CD14-positive monocyte (primary cell): ENCODE data around the gene UGT2A1. TPM values are rescaled to one million over a fixed set of nuclear protein-coding genes. Genes with fewer than 3 reads are reported as not detected.

Source experiments
- DNase-seq, 3 donors: peaks; one replicate each; pipeline ENCODE4 v3.0.0-alpha.2; 2011 to 2022
- H2AFZ ChIP-seq: 2 replicates; pipeline ENCODE4 v1.6.0; 2012; ENCODE audit warnings: mild to moderate bottlenecking, low read depth, low read length, inconsistent platforms; ENCODE audit not compliant: insufficient read depth, poor library complexity, severe bottlenecking
- H3K27ac ChIP-seq, 2 donors: 1 replicate in 1 of 2; 2 replicates in 1 of 2; pipeline ENCODE4 v1.5.1; 2012 to 2013; ENCODE audit warnings: low read length in 2 of 2, control low read depth in 1 of 2, inconsistent platforms in 1 of 2, low read depth in 1 of 2, mild to moderate bottlenecking in 1 of 2
- H3K27me3 ChIP-seq, 2 donors: one replicate each; pipeline versions ENCODE4 v1.6.0 to v1.6.1; 2011 to 2013; ENCODE audit warnings: low read length in 2 of 2; ENCODE audit not compliant: control insufficient read depth in 2 of 2, insufficient read depth in 2 of 2
- H3K36me3 ChIP-seq, 2 donors: replicated peaks in 1 of 2; 1 replicate in 1 of 2; 2 replicates in 1 of 2; pipeline versions ENCODE4 v1.5.1 to v1.6.1; 2012 to 2013; ENCODE audit warnings: low read length in 2 of 2, control low read depth in 1 of 2, inconsistent platforms in 1 of 2, mild to moderate bottlenecking in 1 of 2; ENCODE audit not compliant: insufficient read depth in 2 of 2, control insufficient read depth in 1 of 2
- H3K4me1 ChIP-seq, 2 donors: 1 replicate in 1 of 2; 2 replicates in 1 of 2; pipeline versions ENCODE4 v1.5.1 to v1.6.1; 2012 to 2013; ENCODE audit warnings: low read length in 2 of 2, control low read depth in 1 of 2, inconsistent platforms in 1 of 2, mild to moderate bottlenecking in 1 of 2, moderate library complexity in 1 of 2; ENCODE audit not compliant: insufficient read depth in 2 of 2, control insufficient read depth in 1 of 2
- H3K4me2 ChIP-seq: replicated peaks from 2 replicates; pipeline ENCODE3; 2012; ENCODE audit warnings: low read length, moderate library complexity, mild to moderate bottlenecking; ENCODE audit not compliant: poor library complexity, severe bottlenecking; ENCODE audit errors: extremely low read depth
- H3K4me3 ChIP-seq, 3 experiments: fragments of 200-600 bp in 1 of 3; sonication (generic) in 1 of 3; replicated peaks in 1 of 3; 1 replicate in 2 of 3; 2 replicates in 1 of 3; pipeline ENCODE4 v1.5.1; 2011 to 2013; ENCODE audit warnings: low read length in 3 of 3, mild to moderate bottlenecking in 3 of 3, control low read depth in 2 of 3, low read depth in 2 of 3, inconsistent platforms in 1 of 3, moderate library complexity in 1 of 3
- H3K79me2 ChIP-seq: 2 replicates; pipeline ENCODE4 v1.6.0; 2012; ENCODE audit warnings: mild to moderate bottlenecking, control low read depth, inconsistent platforms, low read length, moderate library complexity; ENCODE audit not compliant: insufficient read depth
- H3K9ac ChIP-seq: 2 replicates; pipeline ENCODE4 v1.6.0; 2017; ENCODE audit warnings: low read length, mild to moderate bottlenecking; ENCODE audit not compliant: insufficient read depth, poor library complexity, severe bottlenecking
- H3K9me3 ChIP-seq, 2 donors: replicated peaks in 1 of 2; 1 replicate in 1 of 2; 2 replicates in 1 of 2; pipeline versions ENCODE4 v1.5.1 to v1.6.1; 2012 to 2013; ENCODE audit warnings: low read length in 2 of 2, control low read depth in 1 of 2; ENCODE audit not compliant: control insufficient read depth in 1 of 2, insufficient read depth in 1 of 2
- H4K20me1 ChIP-seq: 2 replicates; pipeline ENCODE4 v1.6.0; 2012; ENCODE audit warnings: mild to moderate bottlenecking, low read length, control low read depth, moderate library complexity; ENCODE audit not compliant: insufficient read depth
- H3K27ac Mint-ChIP-seq, 7 donors: one replicate each; pipeline ENCODE4 v1.8.0; 2020; ENCODE audit warnings: mild to moderate bottlenecking in 7 of 7, mixed read lengths in 7 of 7, moderate library complexity in 6 of 7, inconsistent platforms in 2 of 7
- H3K27me3 Mint-ChIP-seq, 3 donors: one replicate each; pipeline ENCODE4 v1.8.0; 2021 to 2022; ENCODE audit warnings: low read depth in 3 of 3, mild to moderate bottlenecking in 3 of 3, mixed read lengths in 3 of 3, moderate library complexity in 3 of 3, inconsistent platforms in 1 of 3
- H3K36me3 Mint-ChIP-seq, 2 donors: one replicate each; pipeline ENCODE4 v1.8.0; 2020; ENCODE audit warnings: mixed read lengths in 2 of 2, inconsistent platforms in 1 of 2, mild to moderate bottlenecking in 1 of 2
- H3K4me1 Mint-ChIP-seq: one replicate; pipeline ENCODE4 v1.8.0; 2020; ENCODE audit warnings: mild to moderate bottlenecking, mixed read lengths
- H3K4me3 Mint-ChIP-seq, 2 donors: one replicate each; pipeline ENCODE4 v1.8.0; 2020; ENCODE audit warnings: mild to moderate bottlenecking in 2 of 2, mixed read lengths in 2 of 2, moderate library complexity in 1 of 2
- H3K9me3 Mint-ChIP-seq, 7 donors: one replicate each; pipeline ENCODE4 v1.8.0; 2020 to 2022; ENCODE audit warnings: mixed read lengths in 7 of 7, mild to moderate bottlenecking in 6 of 7, moderate library complexity in 6 of 7, inconsistent platforms in 2 of 7
- CTCF ChIP-seq: fragments of 200-600 bp; IDR thresholded peaks from one replicate; pipeline ENCODE4 v1.8.0; 2022; ENCODE audit warnings: antibody characterized with exemption, mild to moderate bottlenecking
- WGBS: methylation state at CpG from one replicate; pipeline ENCODE4 v1.1.5; 2013; ENCODE audit warnings: missing lambda C conversion rate; ENCODE audit not compliant: insufficient coverage; 5-methylcytosine and 5-hydroxymethylcytosine counted together
- intact Hi-C, 2 donors: fragments of 100-400 bp; cut with micrococcal nuclease; formaldehyde crosslinking; loops; one replicate each; pipeline versions ENCODE4 v1.15.0 to v1.15.1; 2023
- polyA plus RNA-seq, 3 donors: library from polyadenylated mRNA; depleted of rRNA in 1 of 3; unstranded in 2 of 3; stranded (reverse) in 1 of 3; fragments of 300-500 nt in 2 of 3; fragments of >200 nt in 1 of 3; fragmentation: Illumina TruSeq in 2 of 3; gene quantifications; 1 replicate in 2 of 3; 2 replicates in 1 of 3; pipeline ENCODE4 v1.2.3, GENCODE V29; 2012 to 2021

The UGT2A1 gene
- polyA plus RNA-seq, 3 donors = not detected

- Mint-ChIP-seq H3K36me3 (no peaks in the 10 kb centered on the region), H3K27ac (no peak overlapping the region), H3K4me1 (no peaks in the 10 kb centered on the region), H3K4me3 (no peak overlapping the region), H3K27me3 (peaks cover 0 to 2% (median 0%) of the 10 kb centered on the region in 3 donors), H3K9me3 (no peaks in the 10 kb centered on the region)
- no peak for DNase-seq
- Histone ChIP-seq H3K9ac (no peak overlapping the region), H3K4me1 (no peaks in the 10 kb centered on the region), H3K27ac (no peak overlapping the region), H3K27me3 (no peaks in the 10 kb centered on the region), H2AFZ (no peak overlapping the region), H3K4me3 (no peak overlapping the region), H3K9me3 (no peaks in the 10 kb centered on the region), H3K36me3 (no peaks in the 10 kb centered on the region), H3K79me2 (no peaks in the 10 kb centered on the region), H4K20me1 (no peaks in the 10 kb centered on the region), H3K4me2 (no peak overlapping the region)
- no peak for TF ChIP-seq CTCF
- WGBS = 71% methylated on average over 1 of the region's 3 CpGs
- intact Hi-C loops = no loop called here
These were observed 2.2 kb downstream of the UGT2A1 start for GRCh38 chr4:69650872-69651271.

DNA sequence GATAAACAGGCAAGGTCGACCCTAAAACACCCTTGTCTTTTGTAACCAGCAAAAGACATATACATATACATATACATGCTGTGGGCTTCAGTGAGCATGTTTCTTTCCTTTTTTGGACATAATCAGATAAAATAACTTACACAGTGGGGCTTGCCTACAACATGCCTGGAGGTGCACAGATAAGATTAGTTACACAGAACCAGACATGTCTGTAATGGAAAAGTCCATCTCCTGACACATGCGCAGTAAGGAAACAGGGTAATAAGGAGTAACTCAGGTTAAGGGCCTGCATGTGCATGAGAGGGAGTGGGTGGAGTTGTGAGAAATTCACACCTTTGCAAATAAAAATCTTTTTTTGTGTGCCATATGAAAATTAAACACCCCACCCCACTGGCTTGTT, 3.4 kb downstream of the UGT2A1 start:
- no peak for DNase-seq
- H3K36me3 ChIP-seq = no peaks in the 10 kb centered on the region
- H3K27ac ChIP-seq = no peak overlapping the region
- H3K4me3 ChIP-seq = no peak overlapping the region
- no peaks in the 10 kb centered on the region for H3K27me3 ChIP-seq
- no peak overlapping the region for H3K4me2 ChIP-seq
- Mint-ChIP-seq H3K9me3 (no peaks in the 10 kb centered on the region), H3K4me3 (no peak overlapping the region), H3K27ac (no peak overlapping the region), H3K36me3 (no peaks in the 10 kb centered on the region), H3K27me3 (peaks cover 0 to 2% (median 0%) of the 10 kb centered on the region in 3 donors), H3K4me1 (no peaks in the 10 kb centered on the region)
- no peak overlapping the region for H3K9ac ChIP-seq
- H3K79me2 ChIP-seq = no peaks in the 10 kb centered on the region
- H2AFZ ChIP-seq = no peak overlapping the region
- no peaks in the 10 kb centered on the region for H3K4me1 ChIP-seq
- no peaks in the 10 kb centered on the region for H3K9me3 ChIP-seq
- WGBS = no CpG with 5 or more reads among the region's 2 CpGs
- H4K20me1 ChIP-seq = no peaks in the 10 kb centered on the region
- no peak for TF ChIP-seq CTCF
- intact Hi-C loops = no loop called here
